ENCODE measurements around the gene GAS6. TPM values are rescaled to one million over a fixed set of nuclear protein-coding genes. Genes with fewer than 3 reads are reported as not detected.
A peak's percentile ranks its signal among the peaks of the same experiment; 100 is the strongest.
"Not testable (repeated sequence)": the region's sequence is repeated elsewhere in the genome, so short reads cannot be mapped to it uniquely, and the experiment has no call there.

Gene GAS6
- total RNA-seq, result 0.81 TPM

DNA sequence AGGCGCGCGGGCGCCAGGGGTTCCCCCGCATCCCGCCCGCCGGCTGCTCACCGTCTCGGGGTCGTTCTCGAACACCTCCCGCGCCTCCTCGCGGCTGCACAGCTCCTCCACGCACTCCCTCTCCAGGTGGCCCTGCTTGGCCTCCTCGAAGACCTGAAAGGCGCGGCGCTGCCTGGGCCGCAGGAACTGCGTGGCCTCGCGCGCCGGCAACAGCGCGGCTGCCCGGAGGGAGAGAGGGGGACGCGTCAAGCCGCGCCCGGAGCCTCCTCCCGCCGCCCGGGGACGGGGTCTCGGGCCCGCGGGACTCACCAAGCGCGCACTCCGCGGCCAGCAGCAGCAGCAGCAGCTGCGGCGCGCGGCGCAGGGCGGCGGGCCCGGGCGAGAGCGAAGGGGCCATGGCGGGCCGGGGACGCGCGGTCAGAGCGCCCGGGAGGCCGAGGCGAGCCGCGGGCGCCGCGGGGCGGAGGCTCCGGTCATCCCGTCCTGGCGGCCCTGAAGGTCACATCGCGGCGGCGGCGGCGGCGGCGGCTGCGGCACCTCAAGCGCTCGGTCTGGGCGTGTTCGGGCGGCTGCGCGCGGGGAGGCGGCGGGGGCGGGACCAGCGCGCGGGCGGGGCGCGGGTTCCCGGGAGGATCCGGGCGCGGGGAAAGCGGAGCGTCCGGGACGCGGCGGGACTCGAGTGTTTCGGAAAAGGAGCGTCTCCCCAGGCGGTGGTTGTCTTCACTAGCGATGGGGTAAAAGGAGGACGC, at the start of gene GAS6:
GAS6 (minus strand) TSS at position 553 of the 749 bp plus-strand sequence; CDS start at position 397, 156 bp downstream.
- peak in 2 of 3 donors; percentile 22 for DNase-seq (ENCODE audit: low read depth in 2 of 3, low spot score in 2 of 3)

- DNase-seq (ENCODE audit: low read depth in 2 of 3, low spot score in 2 of 3), result not testable (repeated sequence)
These were observed 49.5 kb upstream of the GAS6 start for GRCh38 chr13:113913408-113913807.

DNA sequence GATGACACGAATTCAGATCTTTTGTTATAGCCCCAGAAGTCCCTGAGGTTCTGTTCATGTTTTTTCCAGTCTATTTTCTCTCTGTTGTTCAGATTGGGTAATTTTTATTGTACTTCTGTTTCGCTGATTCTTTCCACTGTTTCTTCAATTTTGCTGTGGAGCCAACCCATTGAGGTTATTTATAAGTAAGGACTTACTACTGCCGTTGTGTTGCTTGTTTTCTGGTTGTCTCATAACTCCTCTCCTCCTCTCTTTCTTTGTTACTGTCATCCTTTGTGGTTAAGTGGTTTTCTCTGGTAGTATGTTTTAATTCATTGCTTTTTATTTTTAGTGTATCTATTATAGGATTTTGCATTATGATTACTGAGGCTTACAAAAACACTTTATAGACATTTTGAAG, 48.7 kb upstream of the GAS6 start:
- no peak for DNase-seq (ENCODE audit: low read depth in 2 of 3, low spot score in 2 of 3)

DNA sequence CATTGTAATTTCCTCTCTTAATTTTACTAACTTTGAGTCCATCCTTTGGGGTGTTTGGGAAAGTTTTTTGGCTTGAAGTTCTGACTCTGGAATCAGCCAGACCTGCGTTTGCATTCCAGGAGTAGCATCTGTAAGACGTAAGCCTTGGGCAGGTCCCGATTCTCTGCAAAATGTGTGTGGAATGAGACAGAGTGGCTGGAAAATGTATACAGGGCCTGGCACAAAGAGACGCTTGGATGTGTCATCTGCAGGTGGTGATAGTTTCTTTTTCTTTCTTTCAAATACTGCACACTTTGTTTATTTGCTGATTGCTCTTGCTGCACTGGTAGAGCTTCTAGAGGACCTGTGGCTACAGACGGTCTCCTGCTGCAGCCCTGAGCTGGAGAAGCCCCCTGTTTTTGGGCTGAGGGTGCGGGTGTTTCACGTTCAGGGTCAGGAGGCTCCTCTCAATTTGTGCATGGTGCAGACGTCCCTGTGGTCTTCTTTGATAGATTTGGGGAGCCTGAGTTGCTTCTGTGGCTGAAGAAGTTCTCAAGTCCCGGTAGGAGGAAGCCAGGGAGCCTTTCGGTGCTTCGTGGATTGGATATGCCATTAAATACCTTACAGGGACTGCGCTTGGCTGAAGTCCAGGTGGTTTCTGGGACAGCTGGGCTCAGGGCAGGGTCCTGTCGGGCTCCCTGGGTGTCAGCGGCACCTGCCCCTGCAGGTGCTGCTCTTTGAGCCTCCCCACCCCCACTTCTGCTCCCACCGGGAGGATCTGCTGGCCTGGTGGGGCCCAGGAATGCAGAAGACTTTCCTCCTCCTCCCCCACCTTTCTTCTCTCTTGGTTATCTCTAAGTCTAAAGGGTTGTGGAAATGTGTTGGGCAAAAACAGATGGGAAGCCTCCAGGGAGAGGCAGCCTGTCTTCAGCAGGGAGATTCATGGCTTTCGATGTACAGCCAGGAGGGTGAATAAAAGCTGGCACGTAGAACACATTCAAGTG, 44.0 kb upstream of the GAS6 start:
- DNase-seq (ENCODE audit: low read depth in 2 of 3, low spot score in 2 of 3), result no peak

- no peak for DNase-seq (ENCODE audit: low read depth in 2 of 3, low spot score in 2 of 3)
These were observed 42.7 kb upstream of the GAS6 start for GRCh38 chr13:113906571-113906970.

- no peak for DNase-seq (ENCODE audit: low read depth in 2 of 3, low spot score in 2 of 3)
These were observed 42.1 kb upstream of the GAS6 start for GRCh38 chr13:113905942-113906341.

DNA sequence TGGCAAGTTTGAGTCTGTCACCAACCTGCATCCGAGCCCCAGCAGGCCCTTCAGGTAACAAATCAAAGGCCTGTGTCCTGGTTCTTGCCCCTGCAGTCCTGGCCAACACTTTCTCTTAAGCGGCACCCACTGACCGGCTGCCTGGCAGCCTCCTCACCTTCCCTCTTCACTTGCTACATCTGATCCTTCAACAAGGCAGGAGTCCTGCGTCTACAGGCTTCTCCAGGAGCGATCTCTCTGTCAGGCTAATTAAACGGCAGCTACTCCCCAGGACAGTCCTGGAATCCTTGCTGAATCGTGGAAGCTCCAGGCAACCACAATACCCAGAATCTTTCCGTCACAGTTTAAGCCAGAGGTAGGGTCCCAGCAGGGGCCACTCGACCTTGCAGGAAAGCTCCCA, 41.1 kb upstream of the GAS6 start:
- no peak for DNase-seq (ENCODE audit: low read depth in 2 of 3, low spot score in 2 of 3)

- DNase-seq (ENCODE audit: low read depth in 2 of 3, low spot score in 2 of 3), result no peak
These were observed 40.5 kb upstream of the GAS6 start for GRCh38 chr13:113904411-113904810.

DNA sequence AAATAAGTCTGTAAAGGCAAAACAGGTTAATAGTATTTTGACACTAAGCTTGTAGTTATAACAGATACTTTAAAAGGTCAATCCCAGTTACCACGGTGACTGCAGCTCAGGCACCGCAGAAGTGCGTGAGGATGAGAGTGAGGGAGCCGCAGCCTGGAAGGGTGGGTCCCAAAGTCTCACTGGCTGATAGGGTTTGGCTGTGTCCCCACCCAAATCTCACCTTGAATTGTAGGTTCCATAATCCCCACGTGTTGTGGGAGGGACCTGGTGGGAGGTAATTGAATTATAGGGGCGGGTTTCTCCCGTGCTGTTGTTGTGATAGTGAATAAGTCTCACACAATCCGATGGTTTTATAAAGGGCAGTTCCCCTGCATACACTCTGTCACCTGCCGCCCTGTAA, 40.0 kb upstream of the GAS6 start:
- no peak for DNase-seq (ENCODE audit: low read depth in 2 of 3, low spot score in 2 of 3)

DNA sequence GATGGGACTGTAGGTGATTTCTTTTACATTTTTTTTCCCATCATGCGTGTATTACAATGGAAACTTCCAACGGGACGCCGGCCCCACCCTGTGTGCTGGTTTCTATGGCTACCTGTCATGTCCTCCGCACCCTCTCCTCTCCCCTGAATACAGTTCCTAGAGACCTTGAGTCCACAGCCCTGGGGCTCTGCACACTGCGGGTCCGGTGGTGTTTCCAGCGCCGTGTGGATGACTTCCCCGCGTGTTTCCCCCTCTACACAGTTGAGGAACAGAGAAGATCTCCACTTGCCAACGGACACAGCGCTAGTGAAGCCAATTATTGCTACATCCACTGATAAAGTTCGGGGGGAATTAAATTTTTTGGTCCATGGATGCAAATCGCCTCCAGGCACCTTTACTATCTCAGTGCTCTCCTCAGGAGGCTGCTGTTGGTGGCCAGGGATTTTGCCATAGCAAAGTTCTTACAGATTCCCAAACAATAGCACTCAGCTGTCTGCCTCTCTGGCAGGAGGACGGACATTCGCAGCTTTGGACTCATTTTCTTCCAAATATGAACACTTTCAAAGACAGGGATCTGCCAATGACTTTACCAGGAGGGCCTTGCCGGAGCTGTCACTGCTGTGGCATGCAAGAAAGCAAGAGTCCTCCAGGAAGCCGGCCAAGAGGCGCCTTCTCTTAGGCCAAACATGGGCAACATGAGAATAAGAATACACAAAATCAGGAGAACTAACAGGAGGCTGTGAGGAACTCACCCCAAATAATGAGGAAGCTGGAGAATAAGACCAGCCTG, 39.3 kb upstream of the GAS6 start:
- DNase-seq (ENCODE audit: low read depth in 2 of 3, low spot score in 2 of 3), result no peak

- no peak for DNase-seq (ENCODE audit: low read depth in 2 of 3, low spot score in 2 of 3)
These were observed 38.6 kb upstream of the GAS6 start for GRCh38 chr13:113902481-113902880.

GRCh38 chr13:113901642-113902041, 37.8 kb upstream of the GAS6 start:
- no peak for DNase-seq (ENCODE audit: low read depth in 2 of 3, low spot score in 2 of 3)

- DNase-seq (ENCODE audit: low read depth in 2 of 3, low spot score in 2 of 3), result no peak
These were observed 37.4 kb upstream of the GAS6 start for GRCh38 chr13:113901231-113901630.

DNA sequence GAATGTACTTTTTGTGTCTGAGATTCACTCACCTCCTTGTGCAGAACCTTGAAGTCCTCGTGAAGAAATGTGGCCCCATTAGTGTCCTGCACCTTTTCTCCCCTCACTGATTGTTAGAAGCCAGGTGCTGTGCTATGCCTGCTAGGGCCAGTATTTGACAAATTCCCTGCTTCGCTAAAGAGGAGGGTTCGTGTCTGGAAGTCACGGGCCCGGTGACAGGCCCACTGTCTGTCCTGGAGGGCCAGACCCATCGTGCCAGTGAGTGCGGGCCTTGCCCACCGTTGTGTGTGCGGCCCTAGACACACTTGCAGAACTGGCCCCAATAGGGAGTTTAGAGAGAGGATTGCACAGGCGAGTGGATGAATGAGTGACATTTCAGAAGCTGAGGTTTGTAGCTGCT, 36.8 kb upstream of the GAS6 start:
- no peak for DNase-seq (ENCODE audit: low read depth in 2 of 3, low spot score in 2 of 3)

DNA sequence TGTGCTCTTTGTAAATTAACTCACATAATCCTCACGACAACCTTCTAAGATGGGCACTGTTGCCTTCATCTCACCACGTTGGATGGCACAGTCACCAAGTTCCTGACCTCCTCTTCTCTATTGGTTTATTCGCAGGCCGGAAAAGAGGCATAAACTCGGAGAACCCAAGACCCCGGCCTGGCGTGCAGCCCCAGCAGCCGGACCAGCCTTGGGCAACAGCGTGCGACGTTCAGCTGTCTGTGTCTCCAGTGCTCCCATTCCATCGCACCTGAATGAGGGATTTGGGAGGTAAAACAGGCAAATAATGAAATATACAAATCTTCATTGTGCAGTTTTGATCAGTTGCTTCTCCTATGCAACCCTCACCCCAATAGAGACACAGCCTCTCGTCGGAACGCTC, 34.5 kb upstream of the GAS6 start:
- DNase-seq (ENCODE audit: low read depth in 2 of 3, low spot score in 2 of 3), result no peak

GRCh38 chr13:113897966-113898365, 34.1 kb upstream of the GAS6 start:
- DNase-seq (ENCODE audit: low read depth in 2 of 3, low spot score in 2 of 3), result no peak

- DNase-seq (ENCODE audit: low read depth in 2 of 3, low spot score in 2 of 3), result no peak
These were observed 33.3 kb upstream of the GAS6 start for GRCh38 chr13:113897161-113897560.

GRCh38 chr13:113895436-113895835, 31.6 kb upstream of the GAS6 start:
- DNase-seq (ENCODE audit: low read depth in 2 of 3, low spot score in 2 of 3), result no peak

DNA sequence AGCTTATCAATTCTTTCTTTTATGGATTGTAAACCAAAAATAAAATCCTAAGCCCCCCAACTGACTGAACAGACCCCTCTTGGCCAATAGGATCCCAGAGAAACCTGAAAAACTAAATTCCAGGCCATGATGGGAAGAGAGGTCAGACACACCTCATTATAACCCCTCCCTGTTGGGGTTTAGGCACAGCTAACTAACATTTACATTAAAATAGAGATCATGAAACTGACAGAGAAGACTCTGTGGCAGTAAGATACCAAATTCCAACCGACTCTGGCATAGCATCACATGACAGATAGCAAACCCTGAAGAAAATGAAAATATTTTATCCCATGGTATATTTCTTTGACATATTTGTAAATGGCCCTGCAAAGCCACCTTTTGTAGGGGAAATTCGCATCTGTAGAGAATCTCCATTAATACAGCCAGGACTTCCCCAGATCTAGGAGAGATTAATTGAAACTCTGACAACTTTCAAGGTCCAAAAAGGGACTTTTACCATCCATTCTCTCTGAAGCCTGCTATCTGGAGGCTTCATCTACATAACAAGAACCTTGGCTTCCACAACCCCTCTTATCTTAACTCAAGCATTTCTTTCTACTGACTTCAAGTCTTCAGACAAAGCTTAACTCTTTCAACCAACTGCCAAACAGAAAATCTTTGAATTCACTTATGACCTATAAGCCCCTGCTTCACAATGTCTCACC, 27.1 kb upstream of the GAS6 start:
- DNase-seq (ENCODE audit: low read depth in 2 of 3, low spot score in 2 of 3), result no peak

DNA sequence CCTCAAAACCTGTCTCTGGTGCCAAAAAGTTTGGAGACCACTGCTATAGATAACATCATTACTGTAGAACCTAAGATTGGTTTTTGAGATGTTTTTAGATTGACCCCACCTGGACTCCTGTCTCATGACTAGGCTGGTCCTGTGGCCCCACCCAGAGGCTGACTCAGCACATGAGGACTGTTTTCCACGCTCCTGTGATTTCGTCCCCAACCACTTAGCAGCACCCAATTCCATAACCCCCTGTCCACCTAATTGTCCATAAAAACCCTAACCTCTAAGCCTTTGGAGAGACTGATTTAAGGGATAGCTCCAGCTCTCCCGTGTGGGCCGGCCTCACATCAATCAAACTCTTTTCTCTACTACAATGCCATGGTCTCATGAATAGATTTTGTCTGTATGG, 25.6 kb upstream of the GAS6 start:
- no peak for DNase-seq (ENCODE audit: low read depth in 2 of 3, low spot score in 2 of 3)

Measured in hematopoietic multipotent progenitor cell (in vitro differentiated cells).